WTC11 (cell line): ENCODE results near the gene GMPR2.

ENCODE experiments used
- ATF1 ChIP-seq: sonication (generic); formaldehyde crosslinking; IDR thresholded peaks from 2 replicates; pipeline ENCODE4 v1.8.1; 2023; ENCODE audit warnings: mild to moderate bottlenecking, moderate library complexity, missing genetic modification reagents
- CTCF ChIP-seq: fragments of 200-600 bp; IDR thresholded peaks from 2 replicates; pipeline ENCODE4 v1.8.0; 2022; ENCODE audit warnings: antibody characterized with exemption
- NR3C1 ChIP-seq: sonication (generic); formaldehyde crosslinking; conservative IDR thresholded peaks from 2 replicates; pipeline ENCODE4 v1.8.1; 2023; ENCODE audit warnings: low read depth, mild to moderate bottlenecking, missing genetic modification reagents
- ZNF138 ChIP-seq: sonication (generic); formaldehyde crosslinking; conservative IDR thresholded peaks from 2 replicates; pipeline ENCODE4 v1.8.1; 2022; ENCODE audit warnings: mild to moderate bottlenecking, moderate library complexity, missing genetic modification reagents
- ZNF512 ChIP-seq: sonication (generic); formaldehyde crosslinking; IDR thresholded peaks from 2 replicates; pipeline ENCODE4 v1.8.1; 2022; ENCODE audit warnings: missing genetic modification reagents, borderline replicate concordance
- ZSCAN18 ChIP-seq: fragments of 250-450 bp; sonication (Bioruptor Pico); IDR thresholded peaks from 2 replicates; pipeline ENCODE4 v2.1.2; 2022; ENCODE audit warnings: mild to moderate bottlenecking, moderate library complexity

- TF ChIP-seq ZNF138 (CRISPR knock-in tag), result no peak
- TF ChIP-seq CTCF, result no peak
- no peak for TF ChIP-seq ATF1 (CRISPR knock-in tag)
- TF ChIP-seq NR3C1 (CRISPR knock-in tag), result no peak
- no peak for TF ChIP-seq ZNF512 (CRISPR knock-in tag)
- TF ChIP-seq ZSCAN18 (CRISPR knock-in tag), result no peak
Measured at GRCh38 chr14:24238527-24239037, 5.9 kb downstream of the GMPR2 start.
